ENCODE data around the gene UROS. TPM values are rescaled to one million over a fixed set of nuclear protein-coding genes. Genes with fewer than 3 reads are reported as not detected.

Gene UROS
- polyA plus RNA-seq, 1 donor from 2014 or later = 55.1 TPM

DNA sequence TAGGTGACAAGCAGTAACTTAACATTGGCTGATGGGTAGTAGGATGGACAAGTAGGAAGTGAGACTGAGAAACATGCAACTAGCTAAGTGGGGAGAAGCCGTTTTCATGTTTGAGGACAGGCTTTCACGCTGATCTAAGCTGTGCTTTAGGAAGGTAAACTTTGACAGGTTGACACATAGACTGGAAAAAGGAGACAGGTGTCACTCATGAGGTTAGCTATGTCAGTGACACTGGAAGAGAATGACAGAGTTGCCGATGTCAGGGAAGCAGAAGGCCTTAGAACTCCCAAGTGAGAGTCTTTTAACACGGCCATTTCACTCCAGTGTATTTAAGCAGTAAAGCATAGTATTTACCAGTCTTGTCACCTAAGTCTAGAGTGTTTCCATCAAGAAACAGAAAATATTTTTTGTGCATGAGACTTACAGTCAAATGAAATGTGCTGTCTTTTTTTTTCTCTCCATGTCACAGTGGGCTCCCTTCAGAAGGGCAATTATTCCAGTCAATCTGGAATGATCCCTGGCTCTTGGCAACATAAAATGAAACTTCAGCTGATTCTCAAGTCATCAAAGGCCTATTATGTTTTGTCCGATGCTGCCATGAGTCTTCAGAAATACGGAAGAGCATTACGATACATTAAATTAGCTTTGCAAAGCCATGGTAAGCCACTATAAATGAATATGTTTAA is 82.9 kb downstream of the UROS start:
- H3K4me1 Mint-ChIP-seq = peaks cover 0 to 2% (median 0%) of the 10 kb centered on the region in 3 donors
- no peak overlapping the region for H3K27ac Mint-ChIP-seq
- H3K4me3 Mint-ChIP-seq = no peak overlapping the region
- no peaks in the 10 kb centered on the region for H3K27me3 Mint-ChIP-seq
- H3K36me3 Mint-ChIP-seq = peaks cover 20% of the 10 kb centered on the region
- H3K9me3 Mint-ChIP-seq = no peaks in the 10 kb centered on the region

Other genes with a start within 250 kb of the UROS start
- gene TEX36, start 140.1 kb downstream of the UROS start, polyA plus RNA-seq = not detected
- gene EDRF1, start 103.5 kb downstream of the UROS start, polyA plus RNA-seq = 12.8 TPM
- gene MMP21, start 47.4 kb downstream of the UROS start, polyA plus RNA-seq = not detected
- 70.0 TPM for gene BCCIP, start 288 bp upstream of the UROS start, polyA plus RNA-seq
- 6.8 TPM for gene DHX32, start 58.0 kb upstream of the UROS start, polyA plus RNA-seq
- gene FANK1, start 73.3 kb upstream of the UROS start, polyA plus RNA-seq = not detected